GM12878 (cell line): ENCODE measurements around the gene ANO2. TPM values are rescaled to one million over a fixed set of nuclear protein-coding genes. Genes with fewer than 3 reads are reported as not detected.

Experiments used
- ATAC-seq: fragments of 200-7000 bp; cut with Tn5 transposase; 3 replicates; pipeline ENCODE4 v1.9.1; 2020; ENCODE audit warnings: mild to moderate bottlenecking, moderate library complexity
- BruUV-seq: library from RNA; stranded (reverse); fragments of 400-500 nt; replicated peaks from 2 replicates; lab custom pipeline; 2021; lab: Mats Ljungman, UMichigan
- CTCF ChIA-PET: fragments of 300-600 bp; sonication (Branson Sonifier 250); formaldehyde crosslinking; extraction: SDS; loops from one replicate; lab custom pipeline; 2021; ENCODE audit warnings: inconsistent platforms; lab: Yijun Ruan, JAX
- POLR2A ChIA-PET: fragments of 350-600 bp; formaldehyde crosslinking; extraction: SDS; loops from one replicate; lab custom pipeline; 2021; ENCODE audit warnings: inconsistent platforms; lab: Charles Lee
- RAD21 ChIA-PET: fragments of 300-600 bp; sonication (Branson Sonifier 250); formaldehyde crosslinking; loops from one replicate; lab custom pipeline; 2023; ENCODE audit warnings: antibody characterized with exemption; ENCODE audit not compliant: unreplicated experiment; lab: Charles Lee
- SMC1A ChIA-PET: fragments of 300-600 bp; sonication (Branson Sonifier 250); formaldehyde crosslinking; loops from one replicate; lab custom pipeline; 2023; ENCODE audit not compliant: unreplicated experiment, uncharacterized antibody; lab: Charles Lee
- DNase-seq: peaks from one replicate; pipeline ENCODE4 v3.0.0-alpha.2; 2011; ENCODE audit warnings: low read depth, low spot score
- FAIRE-seq: peaks from 3 replicates; lab custom pipeline; 2011; peaks lifted over from hg19 to GRCh38; lab: Jason Lieb, UNC
- H2AFZ ChIP-seq: 2 replicates; pipeline ENCODE4 v1.6.0; 2011; ENCODE audit warnings: low read depth, low read length, control low read depth; ENCODE audit not compliant: control insufficient read depth
- H3K27ac ChIP-seq: 2 replicates; pipeline ENCODE4 v1.5.1; 2011; ENCODE audit warnings: control low read depth; ENCODE audit not compliant: control insufficient read depth, insufficient read depth
- H3K27me3 ChIP-seq, 2 experiments: replicated peaks in 1 of 2; 2 replicates each; pipeline versions ENCODE4 v1.6.0 to v1.6.1; 2011; ENCODE audit warnings: low read length in 1 of 2; ENCODE audit not compliant: control insufficient read depth in 2 of 2, insufficient read depth in 2 of 2
- H3K36me3 ChIP-seq, 2 experiments: 2 replicates each; pipeline ENCODE4 v1.5.1; 2011; ENCODE audit warnings: low read length in 1 of 2; ENCODE audit not compliant: control insufficient read depth in 2 of 2, insufficient read depth in 2 of 2
- H3K4me1 ChIP-seq: 2 replicates; pipeline ENCODE4 v1.6.1; 2011; ENCODE audit warnings: mild to moderate bottlenecking, low read length, moderate library complexity, mixed read lengths; ENCODE audit not compliant: control insufficient read depth, insufficient read depth
- H3K4me2 ChIP-seq: 2 replicates; pipeline ENCODE4 v1.6.0; 2011; ENCODE audit warnings: control low read depth; ENCODE audit not compliant: control insufficient read depth, insufficient read depth
- H3K4me3 ChIP-seq: fragments of 200-600 bp; sonication (generic); 2 replicates; pipeline ENCODE4 v1.5.1; 2016
- H3K79me2 ChIP-seq: 2 replicates; pipeline ENCODE4 v1.6.0; 2011; ENCODE audit warnings: low read length; ENCODE audit not compliant: control insufficient read depth, insufficient read depth
- H3K9ac ChIP-seq: 2 replicates; pipeline ENCODE4 v1.8.0; 2011; ENCODE audit warnings: low read length, control low read depth, mixed read lengths; ENCODE audit not compliant: control insufficient read depth, insufficient read depth
- H3K9me3 ChIP-seq: replicated peaks from 3 replicates; pipeline ENCODE4 v1.5.1; 2011; ENCODE audit warnings: mild to moderate bottlenecking, low read length; ENCODE audit not compliant: control insufficient read depth, insufficient read depth
- H4K20me1 ChIP-seq: 2 replicates; pipeline ENCODE4 v1.6.0; 2011; ENCODE audit not compliant: control insufficient read depth, insufficient read depth
- CTCF ChIP-seq, 3 experiments: IDR thresholded peaks in 2 of 3; conservative IDR thresholded peaks in 1 of 3; 2 replicates each; pipeline ENCODE4 v1.5.1; 2011; ENCODE audit warnings: low read depth in 3 of 3, low read length in 3 of 3, mild to moderate bottlenecking in 3 of 3, control low read depth in 2 of 3, moderate library complexity in 2 of 3, inconsistent platforms in 1 of 3, mixed read lengths in 1 of 3; ENCODE audit not compliant: control insufficient read depth in 2 of 3, insufficient read depth in 1 of 3; ENCODE audit errors: extremely low read depth in 1 of 3
- PKNOX1 ChIP-seq: fragments of 450-650 bp; IDR thresholded peaks from 2 replicates; pipeline ENCODE4 v1.6.1; 2016; ENCODE audit warnings: mild to moderate bottlenecking
- STAT3 ChIP-seq: IDR thresholded peaks from 2 replicates; pipeline ENCODE4 v1.6.1; 2011; ENCODE audit warnings: low read depth, low read length, improper control_type of control experiment
- WGBS: methylation state at CpG from one replicate; pipeline ENCODE4 v1.1.6; 2016; ENCODE audit warnings: low lambda C conversion rate; ENCODE audit not compliant: insufficient replicate concordance, insufficient coverage; ENCODE audit errors: missing lambda C conversion rate; 5-methylcytosine and 5-hydroxymethylcytosine counted together
- in situ Hi-C: fragments of 300-500 bp; cut with MboI; formaldehyde crosslinking; loops from 9 replicates; pipeline ENCODE4 v1.14.3; 2018; ENCODE audit warnings: mixed read lengths
- intact Hi-C: fragments of 100-400 bp; cut with micrococcal nuclease; formaldehyde crosslinking; loops from one replicate; pipeline ENCODE4 v1.14.2; 2022; ENCODE audit not compliant: unreplicated experiment
- polyA plus RNA-seq, 11 experiments: library from polyadenylated mRNA; depleted of rRNA in 4 of 11; unstranded in 6 of 11; stranded (reverse) in 5 of 11; fragments of >200 nt; fragmentation: Nextera tagmentation in 4 of 11; fragmentation: Illumina TruSeq in 1 of 11; extraction: Ambion mirVana in 4 of 11; extraction: Trizol in 1 of 11; gene quantifications; 1 replicate in 1 of 11; 2 replicates in 10 of 11; pipeline versions ENCODE4 v1.2.1 to v1.2.3, GENCODE V29; 2011 to 2016; ENCODE audit warnings: inconsistent platforms in 2 of 11, missing spikeins in 2 of 11, low read depth in 1 of 11
- total RNA-seq, 4 experiments: library from RNA; depleted of rRNA in 3 of 4; stranded (reverse); fragments of >200 nt in 3 of 4; fragmentation: Illumina TruSeq in 1 of 4; extraction: Trizol in 1 of 4; gene quantifications; 2 replicates each; pipeline versions ENCODE4 v1.2.1 to v1.2.3, GENCODE V29; 2013 to 2021
- TF ChIP-seq, protein P1 (sequence below): IDR thresholded peaks from 2 replicates; pipeline ENCODE4 v1.6.1; 2011; ENCODE audit warnings: low read depth, low read length, improper control_type of control experiment, borderline replicate concordance

ANO2 gene
- total and polyA plus RNA-seq, 10 of the 15 experiments (the other 5 are each of a cell fraction or from before 2014, with no cell fraction given), result not detected

GRCh38 chr12:5516371-5517241 is 428.5 kb downstream of the ANO2 start:
- Histone ChIP-seq H3K36me3 (no peaks in the 10 kb centered on the region), H3K79me2 (no peaks in the 10 kb centered on the region), H3K9ac (no peak overlapping the region), H3K9me3 (no peaks in the 10 kb centered on the region), H2AFZ (no peak overlapping the region), H3K4me3 (no peak overlapping the region), H3K27me3 (no peaks in the 10 kb centered on the region; a peak in 2 of 4 replicates), H3K4me1 (no peaks in the 10 kb centered on the region), H3K27ac (no peak overlapping the region)
- CTCF ChIA-PET, result no interaction called here
- intact Hi-C loops (loop anchor here (10.0 kb wide), 1 partner anchor 312 kb away; no protein-coding TSS in a partner anchor), in situ Hi-C loops (no loop called here)
- FAIRE-seq (no peak), DNase-seq (no peak)
- RAD21 ChIA-PET, result no interaction called here
- BruUV-seq, result no TSS peak
- TF ChIP-seq PKNOX1 (no peak), STAT3 (no peak), CTCF (IDR thresholded peaks at IDR 0.05 in 2 of 3, conservative IDR thresholded peaks at IDR 0.05 in 1 of 3; ENCODE audit: control insufficient read depth in 2 of 3, extremely low read depth in 1 of 3, insufficient read depth in 1 of 3, low read depth in 3 of 3, low read length in 3 of 3) (no peak)
- TF ChIP-seq, protein P1, sequence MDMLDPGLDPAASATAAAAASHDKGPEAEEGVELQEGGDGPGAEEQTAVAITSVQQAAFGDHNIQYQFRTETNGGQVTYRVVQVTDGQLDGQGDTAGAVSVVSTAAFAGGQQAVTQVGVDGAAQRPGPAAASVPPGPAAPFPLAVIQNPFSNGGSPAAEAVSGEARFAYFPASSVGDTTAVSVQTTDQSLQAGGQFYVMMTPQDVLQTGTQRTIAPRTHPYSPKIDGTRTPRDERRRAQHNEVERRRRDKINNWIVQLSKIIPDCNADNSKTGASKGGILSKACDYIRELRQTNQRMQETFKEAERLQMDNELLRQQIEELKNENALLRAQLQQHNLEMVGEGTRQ, result no peak
- TF ChIP-seq, all 136 proteins: peak for 0
- SMC1A ChIA-PET, result no interaction called here
- POLR2A ChIA-PET, result no interaction called here
- 16% methylated on average over 8 of the region's 8 CpGs for WGBS
- ATAC-seq, result no peak
- Histone ChIP-seq H3K4me2 (no peak overlapping the region), H4K20me1 (no peaks in the 10 kb centered on the region)
